GM12875 (cell line): ENCODE measurements around the gene DUSP22.

Source experiments
- H3K4me3 ChIP-seq: one replicate; pipeline ENCODE4 v1.5.1; 2011; ENCODE audit warnings: low read depth, low read length, control low read depth
- CTCF ChIP-seq: IDR thresholded peaks from 2 replicates; pipeline ENCODE4 v1.5.1; 2011; ENCODE audit warnings: low read depth, mild to moderate bottlenecking, control low read depth, inconsistent platforms, low read length, moderate library complexity, borderline replicate concordance; ENCODE audit not compliant: insufficient read depth

Gene DUSP22

GRCh38 chr6:331622-332521 is 39.6 kb downstream of the DUSP22 start:
- peak; percentile 47 for TF ChIP-seq CTCF
- no peak overlapping the region for H3K4me3 ChIP-seq

GRCh38 chr6:332671-333070 is 40.4 kb downstream of the DUSP22 start:
- no peak overlapping the region for H3K4me3 ChIP-seq
- no peak for TF ChIP-seq CTCF

GRCh38 chr6:333379-334002 is 41.2 kb downstream of the DUSP22 start:
- TF ChIP-seq CTCF: no peak
- no peak overlapping the region for H3K4me3 ChIP-seq

- no peak for TF ChIP-seq CTCF
Observed at GRCh38 chr6:334536-335510, 42.5 kb downstream of the DUSP22 start.

GRCh38 chr6:335572-335971 is 43.3 kb downstream of the DUSP22 start:
- H3K4me3 ChIP-seq: no peak overlapping the region
- TF ChIP-seq CTCF: no peak

More at GRCh38 chr6:334536-335510, 42.5 kb downstream of the DUSP22 start:
- H3K4me3 ChIP-seq: no peak overlapping the region

GRCh38 chr6:336159-337114 is 44.1 kb downstream of the DUSP22 start:
- H3K4me3 ChIP-seq: no peak overlapping the region
- TF ChIP-seq CTCF: no peak
